Small intestine (tissue), 16 donors: ENCODE measurements around the gene NCOA7. TPM values are rescaled to one million over a fixed set of nuclear protein-coding genes. Genes with fewer than 3 reads are reported as not detected.

Experiments used
- DNase-seq, 2 donors: peaks; one replicate each; pipeline versions ENCODE4 v3.0.0 to v3.0.0-alpha.2; 2013
- FAIRE-seq: peaks from 2 replicates; lab custom pipeline; 2012; peaks lifted over from hg19 to GRCh38; lab: Jason Lieb, UNC
- H3K27ac ChIP-seq, 3 donors: one replicate each; pipeline ENCODE4 v1.5.1; 2013; ENCODE audit warnings: low read length in 2 of 3, mild to moderate bottlenecking in 2 of 3, control low read depth in 1 of 3, inconsistent platforms in 1 of 3, low read depth in 1 of 3, moderate library complexity in 1 of 3
- H3K27me3 ChIP-seq, 3 donors: one replicate each; pipeline ENCODE4 v1.6.1; 2013; ENCODE audit warnings: low read length in 3 of 3, inconsistent platforms in 1 of 3; ENCODE audit not compliant: control insufficient read depth in 3 of 3, insufficient read depth in 3 of 3
- H3K36me3 ChIP-seq, 3 donors: one replicate each; pipeline ENCODE4 v1.6.1; 2013; ENCODE audit warnings: low read length in 3 of 3, inconsistent platforms in 1 of 3, low read depth in 1 of 3, mild to moderate bottlenecking in 1 of 3, moderate library complexity in 1 of 3; ENCODE audit not compliant: control insufficient read depth in 3 of 3, insufficient read depth in 2 of 3
- H3K4me1 ChIP-seq, 3 donors: one replicate each; pipeline ENCODE4 v1.6.1; 2013; ENCODE audit warnings: low read length in 2 of 3, inconsistent platforms in 1 of 3, low read depth in 1 of 3, mild to moderate bottlenecking in 1 of 3, moderate library complexity in 1 of 3; ENCODE audit not compliant: control insufficient read depth in 3 of 3, insufficient read depth in 2 of 3
- H3K4me3 ChIP-seq, 3 donors: one replicate each; pipeline ENCODE4 v1.5.1; 2013; ENCODE audit warnings: low read length in 3 of 3, control low read depth in 1 of 3, inconsistent platforms in 1 of 3, low read depth in 1 of 3, mild to moderate bottlenecking in 1 of 3, moderate library complexity in 1 of 3
- H3K9me3 ChIP-seq, 2 donors: one replicate each; pipeline ENCODE4 v1.6.1; 2013; ENCODE audit warnings: low read depth in 1 of 2, low read length in 1 of 2; ENCODE audit not compliant: control insufficient read depth in 2 of 2, insufficient read depth in 1 of 2
- WGBS, 3 donors: extraction: QIAGEN DNeasy Blood & Tissue Kit; methylation state at CpG; one replicate each; pipeline ENCODE4 v1.1.7; 2013; 5-methylcytosine and 5-hydroxymethylcytosine counted together
- long read RNA-seq, 10 donors: transcript quantifications; one replicate each; lab custom pipeline, GENCODE V29; 2026
- polyA plus RNA-seq, 4 donors: library from polyadenylated mRNA; stranded (reverse) in 3 of 4; unstranded in 1 of 4; fragments of 200-250 nt in 3 of 4; fragments of 120-200 nt in 1 of 4; gene quantifications; one replicate each; pipeline versions ENCODE4 v1.2.1 to v1.2.3, GENCODE V29; 2013
- donor health status: healthy with polysubstance abuse.
- donor health status: control.
- donor health status: control.
- donor health status: Bipolar disorder and iron deficiency.
- donor health status: healthy.

The NCOA7 gene
- polyA plus RNA-seq: 10 to 100 TPM; 10.7 to 51.0 (median 26.8) TPM
- long read RNA-seq, donor 1, full-length matches to known transcripts: 12 of 45 reads
- long read RNA-seq, donor 1, partial matches to known transcripts: 33 of 45 reads
- long read RNA-seq, donor 1, other reads (novel, unspliced or antisense): 0 of 45 reads
- long read RNA-seq, donor 2, partial matches to known transcripts: 0 of 2 reads
- long read RNA-seq, donor 2, other reads (novel, unspliced or antisense): 0 of 2 reads
- long read RNA-seq, donor 3, partial matches to known transcripts: 0 of 4 reads
- long read RNA-seq, donor 3, other reads (novel, unspliced or antisense): 0 of 4 reads
- long read RNA-seq, donor 4: 0 reads
- long read RNA-seq, donor 5: 0 reads
- long read RNA-seq, donor 6, full-length matches to known transcripts: 3 of 25 reads
- long read RNA-seq, donor 6, partial matches to known transcripts: 22 of 25 reads
- long read RNA-seq, donor 6, other reads (novel, unspliced or antisense): 0 of 25 reads
- long read RNA-seq, donor 7, partial matches to known transcripts: 0 of 3 reads
- long read RNA-seq, donor 7, other reads (novel, unspliced or antisense): 0 of 3 reads
- long read RNA-seq, donor 8: 0 reads
- long read RNA-seq, donor 9: 0 reads
- long read RNA-seq, donor 10, partial matches to known transcripts: 13 of 17 reads
- long read RNA-seq, donor 10, other reads (novel, unspliced or antisense): 0 of 17 reads

GRCh38 chr6:125790358-125791150 lies at the start of gene NCOA7:
TSS of gene NCOA7 (plus strand) at chr6:125790960. CDS start at chr6:125815355, 24,395 bp downstream.
- Histone ChIP-seq H3K27ac (peak within 1 kb of the TSS; percentile 75 to 98 (median 96)), H3K4me1 (peaks cover 0 to 20% (median 2%) of the 10 kb centered on the region in 3 donors), H3K9me3 (no peaks in the 10 kb centered on the region), H3K4me3 (peak within 1 kb of the TSS; percentile 72 to 86 (median 82)), H3K36me3 (no peaks in the 10 kb centered on the region), H3K27me3 (no peaks in the 10 kb centered on the region)
- DNase-seq (peak; percentile 82 to 94), FAIRE-seq (no peak)
- 0 to 1% (median 0%) methylated on average over 35 to 100 of the region's 100 CpGs for WGBS, 3 donors

- H3K36me3 ChIP-seq: no peaks in the 10 kb centered on the region
- WGBS, 3 donors: 88 to 90% (median 89%) methylated on average over 2 of the region's 2 CpGs
Observed at GRCh38 chr6:125741336-125741735, 49.4 kb upstream of the NCOA7 start.

GRCh38 chr6:125742024-125742423 lies 48.7 kb upstream of the NCOA7 start:
- no peak for DNase-seq
- no peaks in the 10 kb centered on the region for H3K36me3 ChIP-seq
- peaks cover 0 to 25% (median 0%) of the 10 kb centered on the region in 3 donors for H3K27me3 ChIP-seq
- H3K27ac ChIP-seq: no peak overlapping the region
- 89 to 100% (median 96%) methylated on average over 2 of the region's 2 CpGs for WGBS, 3 donors
- H3K4me1 ChIP-seq: peaks cover 0 to 2% (median 0%) of the 10 kb centered on the region in 3 donors
- H3K4me3 ChIP-seq: no peak overlapping the region
- no peak for FAIRE-seq
- no peaks in the 10 kb centered on the region for H3K9me3 ChIP-seq

More at GRCh38 chr6:125741336-125741735, 49.4 kb upstream of the NCOA7 start:
- H3K27me3 ChIP-seq: peaks cover 0 to 18% (median 0%) of the 10 kb centered on the region in 3 donors
- DNase-seq: no peak
- H3K9me3 ChIP-seq: no peaks in the 10 kb centered on the region
- H3K27ac ChIP-seq: no peak overlapping the region
- no peak for FAIRE-seq
- H3K4me1 ChIP-seq: no peaks in the 10 kb centered on the region
- no peak overlapping the region for H3K4me3 ChIP-seq

- WGBS, 3 donors: 33 to 52% (median 44%) methylated on average over 5 of the region's 5 CpGs
- DNase-seq: no peak
- no peaks in the 10 kb centered on the region for H3K36me3 ChIP-seq
Observed at GRCh38 chr6:125742464-125743120, 48.2 kb upstream of the NCOA7 start.

GRCh38 chr6:125743604-125744003 lies 47.2 kb upstream of the NCOA7 start:
- H3K36me3 ChIP-seq: no peaks in the 10 kb centered on the region
- no peak for FAIRE-seq
- H3K4me1 ChIP-seq: peaks cover 0 to 12% (median 0%) of the 10 kb centered on the region in 3 donors
- peaks cover 0 to 40% (median 0%) of the 10 kb centered on the region in 3 donors for H3K27me3 ChIP-seq
- WGBS, 3 donors: 80 to 83% (median 83%) methylated on average over 2 of the region's 2 CpGs
- H3K9me3 ChIP-seq: no peaks in the 10 kb centered on the region
- no peak overlapping the region for H3K4me3 ChIP-seq
- no peak overlapping the region for H3K27ac ChIP-seq
- no peak for DNase-seq

More at GRCh38 chr6:125742464-125743120, 48.2 kb upstream of the NCOA7 start:
- Histone ChIP-seq H3K4me3 (no peak overlapping the region), H3K9me3 (no peaks in the 10 kb centered on the region), H3K4me1 (peaks cover 0 to 8% (median 0%) of the 10 kb centered on the region in 3 donors), H3K27me3 (peaks cover 0 to 30% (median 0%) of the 10 kb centered on the region in 3 donors), H3K27ac (no peak overlapping the region)
- no peak for FAIRE-seq

- no peak for DNase-seq
Observed at GRCh38 chr6:125745281-125746018, 45.3 kb upstream of the NCOA7 start.

GRCh38 chr6:125746019-125746414 lies 44.7 kb upstream of the NCOA7 start:
- Histone ChIP-seq H3K27me3 (peaks cover 0 to 58% (median 3%) of the 10 kb centered on the region in 3 donors), H3K4me3 (no peak overlapping the region), H3K4me1 (peaks cover 0 to 25% (median 4%) of the 10 kb centered on the region in 3 donors), H3K9me3 (no peaks in the 10 kb centered on the region), H3K27ac (no peak overlapping the region), H3K36me3 (no peaks in the 10 kb centered on the region)
- FAIRE-seq (no peak), DNase-seq (no peak)
- WGBS, 3 donors: 48 to 56% (median 52%) methylated on average over 5 of the region's 5 CpGs

More at GRCh38 chr6:125745281-125746018, 45.3 kb upstream of the NCOA7 start:
- Histone ChIP-seq H3K27ac (no peak overlapping the region), H3K4me3 (no peak overlapping the region), H3K4me1 (peaks cover 0 to 24% (median 4%) of the 10 kb centered on the region in 3 donors), H3K27me3 (peaks cover 0 to 53% (median 3%) of the 10 kb centered on the region in 3 donors), H3K9me3 (no peaks in the 10 kb centered on the region), H3K36me3 (no peaks in the 10 kb centered on the region)
- no peak for FAIRE-seq
- WGBS, 3 donors: 69 to 79% (median 78%) methylated on average over 6 of the region's 6 CpGs
